Stimulated activated CD8-positive, alpha-beta memory T cell treated with anti-CD3 and anti-CD28 coated beads, Interleukin-7, amount 100 ng/mL, for 48 hours (primary cell): ENCODE data around the gene ATXN1.

Experiments used
- DNase-seq, 2 donors: peaks; one replicate each; pipeline ENCODE4 v3.0.0-alpha.2; 2020; ENCODE audit warnings: low read depth in 1 of 2; ENCODE audit errors: extremely low read depth in 1 of 2

The ATXN1 gene

GRCh38 chr6:16518265-16518664 lies 243.0 kb downstream of the ATXN1 start:
- no peak for DNase-seq

GRCh38 chr6:16514249-16514648 lies 247.0 kb downstream of the ATXN1 start:
- DNase-seq = no peak

GRCh38 chr6:16512544-16513290 lies 248.5 kb downstream of the ATXN1 start:
- no peak for DNase-seq

GRCh38 chr6:16511723-16512489 lies 249.4 kb downstream of the ATXN1 start:
- peak in 1 of 2 donors; percentile 25 for DNase-seq

GRCh38 chr6:16511040-16511660 lies 250.1 kb downstream of the ATXN1 start:
- no peak for DNase-seq

GRCh38 chr6:16510245-16510644 lies 251.0 kb downstream of the ATXN1 start:
- DNase-seq = no peak

GRCh38 chr6:16508959-16509358 lies 252.3 kb downstream of the ATXN1 start:
- DNase-seq = no peak

- DNase-seq = no peak
Measured at GRCh38 chr6:16505711-16506357, 255.4 kb downstream of the ATXN1 start.

GRCh38 chr6:16504609-16505008 lies 256.7 kb downstream of the ATXN1 start:
- DNase-seq = no peak

GRCh38 chr6:16503970-16504415 lies 257.3 kb downstream of the ATXN1 start:
- no peak for DNase-seq

GRCh38 chr6:16503241-16503775 lies 258.0 kb downstream of the ATXN1 start:
- DNase-seq = no peak

GRCh38 chr6:16498957-16499356 lies 262.3 kb downstream of the ATXN1 start:
- no peak for DNase-seq

GRCh38 chr6:16498237-16498636 lies 263.0 kb downstream of the ATXN1 start:
- DNase-seq = no peak

GRCh38 chr6:16496991-16497801 lies 264.1 kb downstream of the ATXN1 start:
- no peak for DNase-seq

- DNase-seq = no peak
Measured at GRCh38 chr6:16496210-16496609, 265.1 kb downstream of the ATXN1 start.

GRCh38 chr6:16494793-16495192 lies 266.5 kb downstream of the ATXN1 start:
- DNase-seq = no peak

GRCh38 chr6:16493802-16494201 lies 267.5 kb downstream of the ATXN1 start:
- DNase-seq = no peak

- no peak for DNase-seq
Measured at GRCh38 chr6:16493112-16493511, 268.1 kb downstream of the ATXN1 start.

GRCh38 chr6:16491666-16492313 lies 269.5 kb downstream of the ATXN1 start:
- no peak for DNase-seq

GRCh38 chr6:16490616-16491015 lies 270.6 kb downstream of the ATXN1 start:
- DNase-seq = no peak
